IPS-NIHi7 (cell line): ENCODE results near the gene STRIP1.
"Not testable (repeated sequence)": the region's sequence is repeated elsewhere in the genome, so short reads cannot be mapped to it uniquely, and the experiment has no call there.

Experiments
- DNase-seq: peaks from one replicate; pipeline ENCODE4 v3.0.0; 2012; ENCODE audit warnings: mixed read lengths; ENCODE audit errors: extremely low spot score

STRIP1 gene

DNA sequence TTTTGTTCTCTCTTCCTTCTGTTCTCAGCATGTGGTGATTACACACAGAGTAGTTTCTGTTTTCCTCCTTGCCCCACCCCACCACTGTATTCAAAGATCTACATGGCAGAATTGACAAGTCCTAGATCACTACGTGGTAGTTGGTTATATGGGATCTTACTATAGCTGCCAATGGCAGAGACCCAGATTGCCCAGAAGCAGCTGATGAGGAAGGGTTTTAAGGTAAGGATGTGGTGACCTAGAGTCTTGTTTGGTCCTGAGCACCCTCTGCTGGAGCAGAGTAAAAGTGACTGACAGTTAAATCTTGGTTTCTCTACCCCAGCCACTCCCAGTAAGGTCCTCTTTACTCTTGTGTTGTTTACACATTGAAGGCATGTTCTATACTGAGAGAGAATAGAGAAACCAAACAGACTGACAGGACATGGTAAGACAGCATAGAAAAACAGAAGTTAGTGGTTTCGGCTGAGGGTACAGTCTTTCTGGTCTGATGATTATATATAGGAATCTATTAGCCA lies 22.8 kb upstream of the STRIP1 start:
- DNase-seq, result peak; percentile 69

DNA sequence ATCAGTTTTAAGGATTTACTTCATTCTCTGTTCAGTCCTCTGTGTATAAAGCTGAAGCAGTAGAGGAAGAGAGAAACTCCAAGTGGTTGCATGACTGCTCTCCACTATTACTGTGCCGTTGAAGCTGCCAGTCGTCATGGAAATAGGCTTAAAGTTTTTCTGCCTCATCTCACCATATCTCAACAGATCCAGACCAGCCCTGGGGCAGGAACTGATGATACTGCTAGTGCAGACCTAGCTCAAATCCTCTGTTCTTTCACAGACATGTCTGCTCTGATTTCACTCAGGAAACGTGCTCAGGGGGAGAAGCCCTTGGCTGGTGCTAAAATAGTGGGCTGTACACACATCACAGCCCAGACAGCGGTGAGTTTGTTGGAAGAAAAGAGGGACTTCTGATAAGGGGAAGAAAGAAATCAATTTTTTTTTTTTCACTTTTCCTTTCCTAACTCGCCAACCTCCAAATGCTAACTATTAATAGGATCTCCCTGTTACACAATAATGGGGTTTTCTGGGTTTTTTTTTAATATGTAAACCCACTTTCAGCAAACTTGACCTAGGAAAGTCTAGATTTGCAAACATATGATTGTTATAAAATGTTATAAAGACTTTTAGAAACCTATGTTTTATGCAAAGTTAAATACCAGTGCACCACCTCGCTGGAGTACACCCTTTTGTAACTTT lies 22.2 kb upstream of the STRIP1 start:
- no peak for DNase-seq

DNA sequence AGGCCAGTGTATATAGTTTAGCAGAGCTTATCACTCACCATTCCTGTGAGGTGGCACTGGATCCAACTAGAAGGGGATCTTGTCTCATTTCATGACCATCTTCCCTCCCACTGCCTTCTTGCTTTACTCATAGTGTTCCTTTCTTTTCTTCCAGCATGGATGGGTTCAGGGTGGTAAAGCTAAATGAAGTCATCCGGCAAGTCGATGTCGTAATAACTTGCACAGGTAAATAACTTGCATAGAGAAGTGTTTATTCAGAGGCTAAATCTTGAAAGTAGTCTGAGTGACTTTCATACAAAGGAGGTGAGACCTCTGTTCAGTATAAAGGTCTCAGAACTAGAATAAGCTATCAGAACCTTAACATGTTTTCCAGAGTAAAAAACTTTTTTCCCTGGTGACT lies 16.6 kb upstream of the STRIP1 start:
- DNase-seq, result no peak

DNA sequence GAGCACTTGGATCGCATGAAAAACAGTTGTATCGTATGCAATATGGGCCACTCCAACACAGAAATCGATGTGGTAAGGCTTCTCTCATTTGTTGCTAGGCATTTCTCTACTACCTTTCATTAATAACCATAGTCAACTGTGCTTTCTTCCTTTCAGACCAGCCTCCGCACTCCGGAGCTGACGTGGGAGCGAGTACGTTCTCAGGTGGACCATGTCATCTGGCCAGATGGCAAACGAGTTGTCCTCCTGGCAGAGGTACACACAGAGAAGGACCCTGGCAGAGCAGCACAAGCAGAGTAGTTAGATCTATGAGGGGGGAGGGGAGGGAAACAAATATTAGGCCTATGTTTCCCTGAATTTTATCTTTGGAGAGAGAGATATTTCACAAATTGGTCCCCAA lies 16.0 kb upstream of the STRIP1 start:
- DNase-seq, result no peak

DNA sequence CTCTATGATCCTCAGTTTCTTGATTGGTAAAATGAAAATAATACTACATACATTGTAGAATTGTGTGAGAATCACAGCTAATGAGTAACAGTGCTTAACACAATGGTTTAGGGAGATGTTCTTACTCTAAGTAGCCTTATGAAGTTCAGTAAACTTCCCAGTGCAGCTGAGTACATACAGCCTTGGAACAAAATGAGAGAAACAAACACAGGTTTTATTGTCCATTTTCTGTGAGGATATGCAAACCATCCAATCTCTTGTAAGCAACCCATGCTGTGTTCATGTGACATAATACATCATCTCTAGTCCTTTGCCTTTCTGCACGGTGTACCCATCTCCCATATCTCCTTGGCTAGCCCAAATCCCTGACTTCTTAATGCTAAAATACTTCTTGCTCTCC lies 14.7 kb upstream of the STRIP1 start:
- no peak for DNase-seq

DNA sequence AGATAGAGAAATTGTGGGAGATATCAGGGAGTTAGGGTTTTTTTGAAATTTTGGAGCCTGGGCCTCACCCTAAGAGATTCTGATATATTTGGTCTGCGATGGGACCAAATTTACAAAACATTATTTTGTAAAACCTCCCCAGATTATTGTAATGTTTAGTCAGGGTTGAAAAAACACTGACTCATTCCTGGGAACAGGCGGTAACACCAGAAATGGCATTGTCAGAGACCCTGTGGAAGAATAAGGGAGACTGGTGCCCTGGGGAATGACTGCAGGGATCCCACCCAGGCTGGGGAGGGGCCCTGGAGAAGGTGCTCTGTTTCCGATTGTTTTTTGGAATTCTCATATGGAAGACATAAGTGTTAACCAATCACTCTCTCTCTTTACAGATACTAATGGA lies 13.1 kb upstream of the STRIP1 start:
- DNase-seq, result no peak

DNA sequence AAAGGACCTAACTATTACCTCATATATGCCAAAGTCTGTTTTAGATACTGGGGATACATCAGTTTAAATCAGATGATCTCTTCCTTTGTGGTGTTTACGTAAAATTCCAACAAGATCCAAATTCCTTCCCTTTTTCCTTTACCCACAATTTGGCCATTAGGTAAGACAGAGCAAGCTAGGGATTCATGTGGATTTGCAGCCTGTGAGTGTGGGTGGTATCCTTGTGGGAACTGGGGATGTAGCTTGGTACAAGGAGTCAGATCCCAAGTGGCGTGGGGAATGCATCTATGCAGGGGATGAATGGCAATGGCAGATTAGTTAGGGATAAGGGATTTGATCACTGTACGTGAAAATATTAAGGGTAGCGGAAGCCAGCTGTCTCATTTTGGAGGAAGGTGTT lies 9.8 kb upstream of the STRIP1 start:
- DNase-seq, result no peak

GRCh38 chr1:110030687-110031086 lies 3.7 kb upstream of the STRIP1 start:
- DNase-seq, result not testable (repeated sequence)

DNA sequence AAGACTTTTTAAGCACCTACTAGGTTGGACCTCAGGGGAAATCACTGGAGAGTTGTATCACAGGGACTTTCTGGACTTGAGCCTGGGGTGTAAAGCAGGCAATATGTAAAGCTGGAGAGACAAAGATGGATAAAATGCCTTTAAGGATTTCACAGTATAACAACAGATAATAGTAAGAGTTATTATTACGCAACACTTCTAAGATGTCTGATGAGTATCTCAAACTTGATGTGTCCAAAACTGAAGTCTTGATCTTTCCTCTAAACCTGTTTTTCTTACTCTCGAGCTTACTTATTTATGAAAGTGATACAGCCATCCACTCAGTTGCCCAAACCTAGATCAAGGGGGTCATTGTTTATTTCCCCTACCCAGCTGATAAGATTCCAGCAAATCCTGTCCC lies 2.1 kb upstream of the STRIP1 start:
- DNase-seq, result no peak

- no peak for DNase-seq
Measured at GRCh38 chr1:110033421-110033820, 1.0 kb upstream of the STRIP1 start.

GRCh38 chr1:110034040-110034450 lies 379 bp upstream of the STRIP1 start:
- DNase-seq, result no peak

- DNase-seq, result no peak
Measured at GRCh38 chr1:110035236-110035752, 870 bp downstream of the STRIP1 start.

DNA sequence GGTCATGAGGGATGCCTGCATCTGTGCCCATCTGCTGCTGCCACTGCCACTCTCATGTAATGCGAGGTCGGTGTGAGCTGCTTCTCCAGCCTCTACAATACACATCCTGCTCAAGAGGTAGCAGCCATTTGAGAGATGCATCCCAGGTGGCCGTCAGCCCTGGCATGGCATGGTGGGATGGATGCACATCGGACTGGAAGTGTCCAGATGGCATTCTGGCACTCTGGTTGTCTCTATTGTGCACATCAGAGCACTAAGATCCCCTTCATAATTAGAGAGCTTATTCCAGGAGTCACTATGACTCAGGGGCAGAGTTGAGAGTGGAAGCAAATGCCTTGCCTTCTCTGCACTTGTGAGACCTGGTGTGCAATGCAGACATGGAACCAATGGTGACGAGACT lies 3.8 kb downstream of the STRIP1 start:
- DNase-seq, result no peak

DNA sequence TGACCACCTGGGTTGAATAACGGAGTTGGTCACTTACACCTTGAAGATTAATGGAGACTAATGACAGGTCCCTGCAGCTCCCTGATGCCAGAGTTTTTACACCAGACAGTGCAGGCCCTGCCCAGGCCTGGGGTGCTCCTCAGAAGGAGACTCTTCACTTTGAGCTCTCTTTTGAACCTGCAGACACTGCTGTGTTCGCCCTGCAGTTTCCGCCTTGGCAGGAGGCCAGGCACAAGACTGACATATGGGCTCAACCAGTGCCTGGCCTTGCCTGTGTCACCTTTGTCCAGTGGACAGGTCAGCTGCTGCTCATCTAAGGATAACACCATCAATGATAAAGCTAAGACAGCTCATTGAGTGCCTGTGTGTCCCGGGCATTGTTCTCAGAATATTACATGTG lies 5.2 kb downstream of the STRIP1 start:
- no peak for DNase-seq

DNA sequence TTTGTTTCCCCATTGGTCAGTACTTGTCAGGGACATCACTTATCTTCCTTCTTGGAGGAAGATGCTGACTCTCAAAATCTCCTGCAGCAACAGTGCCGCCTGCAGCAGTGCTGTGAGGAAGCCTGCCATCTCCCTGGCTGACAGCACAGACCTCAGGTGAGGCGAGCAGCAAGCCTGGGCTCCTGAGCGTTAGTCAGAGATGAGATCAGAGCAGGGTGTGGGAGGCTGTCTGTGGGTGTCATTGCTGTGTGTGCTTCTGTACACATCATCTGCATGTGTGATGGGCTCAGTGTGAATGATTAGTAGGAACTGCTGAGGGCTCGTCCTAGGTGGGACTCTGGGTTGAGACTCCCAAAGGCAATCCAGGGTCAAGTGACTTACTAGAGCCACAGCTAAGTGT lies 6.1 kb downstream of the STRIP1 start:
- no peak for DNase-seq

DNA sequence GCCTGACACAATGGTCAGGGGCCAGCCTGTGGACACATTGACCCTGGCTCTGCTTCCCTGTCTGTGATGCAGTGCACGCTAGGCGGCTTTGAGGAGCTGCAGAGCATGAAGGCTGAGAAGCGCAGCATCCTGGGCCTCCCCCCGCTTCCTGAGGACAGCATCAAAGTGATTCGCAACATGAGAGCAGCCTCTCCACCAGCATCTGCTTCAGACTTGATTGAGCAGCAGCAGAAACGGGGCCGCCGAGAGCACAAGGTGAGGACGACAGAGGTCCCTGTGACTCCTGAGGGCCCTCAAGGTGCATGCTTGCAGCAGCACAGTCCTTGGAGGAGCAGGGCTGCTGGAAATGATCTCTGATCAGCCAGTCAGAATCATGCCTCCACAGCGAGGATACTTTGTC lies 8.6 kb downstream of the STRIP1 start:
- no peak for DNase-seq

DNA sequence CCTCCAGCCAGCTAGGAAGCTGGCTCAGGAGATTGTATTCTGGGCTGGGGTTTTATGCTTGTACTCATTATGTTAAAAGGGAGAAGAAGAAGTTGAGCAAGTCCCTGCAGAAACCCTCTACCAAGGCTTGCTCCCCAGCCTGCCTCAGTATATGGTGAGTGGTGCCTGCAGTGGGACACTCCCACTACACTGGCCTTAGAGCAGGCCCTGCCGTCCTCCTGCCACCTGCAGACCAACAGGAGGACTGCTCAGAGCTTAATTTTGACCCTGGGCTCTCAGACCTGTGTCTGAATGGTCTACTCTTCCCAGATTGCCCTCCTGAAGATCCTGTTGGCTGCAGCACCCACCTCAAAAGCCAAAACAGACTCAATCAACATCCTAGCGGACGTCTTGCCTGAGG lies 13.0 kb downstream of the STRIP1 start:
- DNase-seq, result no peak

- DNase-seq, result no peak
Measured at GRCh38 chr1:110048240-110048639, 13.8 kb downstream of the STRIP1 start.

DNA sequence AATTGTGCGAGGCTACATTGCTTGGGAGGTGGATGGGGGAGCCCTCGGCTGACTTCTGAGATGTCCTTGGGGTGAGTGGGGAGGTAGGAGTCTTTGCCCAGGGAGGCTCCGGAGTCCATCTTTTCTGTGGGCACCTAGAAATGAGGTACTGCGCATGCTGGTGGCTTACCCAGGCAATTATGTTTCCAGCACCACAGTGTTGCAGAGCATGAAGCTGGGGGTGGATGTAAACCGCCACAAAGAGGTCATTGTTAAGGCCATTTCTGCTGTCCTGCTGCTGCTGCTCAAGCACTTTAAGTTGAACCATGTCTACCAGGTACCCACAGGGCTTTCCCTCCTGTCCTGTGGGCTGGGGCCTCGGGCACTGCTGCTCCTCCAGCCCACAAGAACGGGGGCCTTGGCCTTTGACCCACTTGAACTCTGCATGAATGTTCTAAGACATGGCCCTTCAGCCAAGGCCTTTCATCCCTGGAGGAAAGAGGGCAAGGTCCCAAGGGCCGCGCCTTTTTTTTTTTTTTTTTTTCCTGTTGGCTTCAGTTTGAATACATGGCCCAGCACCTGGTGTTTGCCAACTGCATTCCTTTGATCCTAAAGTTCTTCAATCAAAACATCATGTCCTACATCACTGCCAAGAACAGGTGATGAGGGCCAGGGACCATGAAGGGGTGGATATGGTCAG lies 14.6 kb downstream of the STRIP1 start:
- DNase-seq, result no peak

DNA sequence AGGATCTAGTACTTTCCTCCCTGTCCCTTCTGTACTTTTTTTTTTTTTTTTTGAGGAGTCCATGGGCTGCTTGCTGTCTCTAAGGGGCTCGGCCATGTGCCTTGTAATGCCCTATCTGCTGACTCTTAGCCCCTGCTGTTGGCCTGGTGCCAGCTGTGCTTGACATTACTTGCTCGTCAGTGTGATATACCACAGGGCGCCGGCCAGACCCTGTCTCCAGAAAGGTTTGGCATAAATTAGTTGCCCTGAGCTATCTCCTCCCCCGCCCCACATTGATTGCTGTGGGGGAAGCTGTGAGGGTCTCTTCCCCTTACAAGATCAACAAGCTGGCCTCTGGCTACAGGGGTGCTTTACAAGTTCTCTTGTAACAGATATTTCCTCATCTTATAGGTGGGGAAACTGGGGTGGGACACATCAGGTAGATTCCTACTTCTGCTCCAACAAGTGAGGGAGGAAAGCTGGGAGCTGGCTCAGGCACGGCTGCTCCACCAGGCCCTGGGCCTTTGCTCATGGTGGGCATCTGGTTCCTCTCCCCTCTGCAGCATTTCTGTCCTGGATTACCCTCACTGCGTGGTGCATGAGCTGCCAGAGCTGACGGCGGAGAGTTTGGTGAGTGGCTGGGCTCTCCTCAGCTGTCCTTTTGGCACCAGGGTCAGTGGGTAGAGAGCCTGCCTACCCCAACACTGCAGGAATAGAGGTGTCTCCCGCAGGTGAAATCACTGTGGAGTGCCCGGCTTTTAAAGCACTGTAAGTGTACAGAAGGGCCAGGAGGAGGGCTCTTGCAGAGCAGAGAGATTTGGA lies 15.6 kb downstream of the STRIP1 start:
- DNase-seq, result no peak

DNA sequence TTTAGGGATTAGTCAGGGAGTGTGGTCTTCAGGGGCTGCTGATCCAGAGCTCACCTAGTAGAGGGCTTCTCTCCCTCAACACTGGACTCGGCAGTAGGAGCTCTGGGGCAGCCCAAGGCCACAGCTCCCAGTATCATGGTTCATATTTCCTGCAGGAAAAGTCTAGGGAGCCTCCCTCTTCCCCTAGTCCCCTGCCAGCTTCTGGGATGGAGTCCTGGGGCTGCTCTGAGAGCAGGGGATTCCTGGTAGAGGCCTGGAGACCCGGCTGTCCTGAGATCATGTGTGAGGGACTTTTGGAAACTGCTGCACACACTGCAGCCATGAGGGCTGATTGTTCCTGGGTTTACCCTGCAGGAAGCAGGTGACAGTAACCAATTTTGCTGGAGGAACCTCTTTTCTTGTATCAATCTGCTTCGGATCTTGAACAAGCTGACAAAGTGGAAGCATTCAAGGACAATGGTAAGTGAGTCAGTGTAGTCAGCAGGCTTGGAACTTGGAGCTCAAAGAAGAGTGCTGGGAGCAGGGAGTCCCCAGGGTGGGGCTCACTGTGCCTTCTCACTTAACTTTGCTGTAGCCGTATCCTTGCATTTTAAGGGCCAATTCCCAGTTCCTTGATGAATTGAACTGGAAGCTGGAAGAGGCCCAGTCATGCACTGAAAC lies 16.3 kb downstream of the STRIP1 start:
- DNase-seq, result no peak

GRCh38 chr1:110051262-110051648 lies 16.8 kb downstream of the STRIP1 start:
- no peak for DNase-seq
